Muscle layer of colon (tissue), 2 donors: Measurements from ENCODE around the gene XKR7.
A peak's percentile ranks its signal among the peaks of the same experiment; 100 is the strongest.

ENCODE experiments used
- H3K27ac ChIP-seq: one replicate; pipeline ENCODE4 v1.7.0; 2013; ENCODE audit warnings: low read depth, mild to moderate bottlenecking, low read length, moderate library complexity
- H3K27me3 ChIP-seq, 2 donors: one replicate each; pipeline ENCODE4 v1.7.0; 2013; ENCODE audit warnings: low read length in 2 of 2, mild to moderate bottlenecking in 2 of 2; ENCODE audit not compliant: insufficient read depth in 2 of 2, control insufficient read depth in 1 of 2
- H3K36me3 ChIP-seq: one replicate; pipeline ENCODE4 v1.7.0; 2013; ENCODE audit warnings: mild to moderate bottlenecking, low read length; ENCODE audit not compliant: insufficient read depth
- H3K4me1 ChIP-seq: one replicate; pipeline ENCODE4 v1.7.0; 2013; ENCODE audit warnings: mild to moderate bottlenecking, low read length; ENCODE audit not compliant: insufficient read depth
- H3K4me3 ChIP-seq, 2 donors: one replicate each; pipeline ENCODE4 v1.7.0; 2013; ENCODE audit warnings: low read length in 2 of 2, low read depth in 1 of 2, mild to moderate bottlenecking in 1 of 2, moderate library complexity in 1 of 2
- H3K9ac ChIP-seq: one replicate; pipeline ENCODE4 v1.7.0; 2013; ENCODE audit warnings: low read length
- H3K9me3 ChIP-seq: one replicate; pipeline ENCODE4 v1.7.0; 2013; ENCODE audit warnings: mild to moderate bottlenecking, low read length
- donor health status: abdominal sarcoma.
- donor health status: Adenocarcinoma of cecum.

The XKR7 gene

DNA sequence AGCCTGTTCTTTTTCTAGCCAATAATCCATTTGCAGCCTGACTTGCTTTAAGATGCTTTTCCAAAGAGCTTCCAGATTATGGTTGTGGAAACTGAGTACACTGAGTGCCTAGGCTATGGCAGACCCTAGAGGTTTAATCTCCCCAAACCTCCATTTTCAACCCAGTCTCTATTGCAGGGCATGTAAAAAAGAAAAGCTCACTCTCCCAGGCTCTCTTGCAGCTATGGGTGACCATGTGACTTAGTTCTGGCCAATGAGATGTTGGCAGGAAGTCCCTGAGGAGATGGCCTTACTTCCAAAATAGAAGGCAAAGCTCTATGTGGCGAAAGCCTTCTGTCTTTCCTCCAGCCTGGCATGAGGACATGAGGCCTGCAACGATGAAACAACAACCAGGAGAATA is 19.9 kb upstream of the XKR7 start:
- no peaks in the 10 kb centered on the region for H3K27me3 ChIP-seq
- no peaks in the 10 kb centered on the region for H3K9me3 ChIP-seq
- H3K27ac ChIP-seq: no peak overlapping the region
- no peak overlapping the region for H3K9ac ChIP-seq
- peaks cover 28% of the 10 kb centered on the region for H3K4me1 ChIP-seq
- no peak overlapping the region for H3K4me3 ChIP-seq
- peaks cover 53% of the 10 kb centered on the region for H3K36me3 ChIP-seq

DNA sequence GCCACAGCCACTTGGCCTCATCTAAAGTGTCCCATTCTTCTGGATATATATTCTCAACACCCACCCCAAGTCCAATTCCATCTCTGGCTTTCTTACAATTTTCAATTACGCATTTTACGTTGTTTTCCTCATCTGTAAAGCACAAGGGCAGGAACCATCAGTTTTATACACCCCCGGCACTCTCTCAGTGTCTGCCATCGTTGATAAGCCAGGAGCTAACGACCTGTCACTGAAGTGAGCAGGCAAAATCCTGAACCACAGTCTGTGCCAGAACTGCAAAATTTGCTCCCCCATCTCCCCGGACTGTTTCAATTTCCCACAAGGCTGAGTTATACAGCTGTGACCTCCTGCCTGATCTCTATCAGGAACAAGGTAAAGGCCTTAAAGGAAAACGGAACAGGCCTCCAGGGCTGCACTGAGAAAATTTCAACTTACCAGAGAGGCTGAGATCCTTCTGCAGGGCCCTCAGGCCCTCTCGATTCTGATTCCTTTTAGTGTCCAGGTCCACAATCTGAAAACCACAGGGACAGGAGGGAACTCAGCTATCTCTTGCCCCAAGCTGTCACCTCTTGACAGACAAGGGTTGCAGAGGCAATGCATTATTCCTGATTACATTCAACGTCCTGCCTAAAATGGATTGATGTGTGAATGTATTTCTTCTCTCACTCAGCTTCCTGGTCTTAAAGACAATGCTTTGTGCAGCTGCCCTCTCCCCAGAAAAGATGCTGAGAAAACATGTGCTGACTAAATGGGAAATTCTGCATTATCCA is 17.9 kb upstream of the XKR7 start:
- Histone ChIP-seq H3K4me3 (peak overlapping the region in 1 of 2 donors; percentile 90), H3K9ac (peak overlapping the region; percentile 88), H3K27ac (no peak overlapping the region), H3K27me3 (no peaks in the 10 kb centered on the region), H3K9me3 (no peaks in the 10 kb centered on the region), H3K4me1 (peaks cover 16% of the 10 kb centered on the region), H3K36me3 (peaks cover 41% of the 10 kb centered on the region)

DNA sequence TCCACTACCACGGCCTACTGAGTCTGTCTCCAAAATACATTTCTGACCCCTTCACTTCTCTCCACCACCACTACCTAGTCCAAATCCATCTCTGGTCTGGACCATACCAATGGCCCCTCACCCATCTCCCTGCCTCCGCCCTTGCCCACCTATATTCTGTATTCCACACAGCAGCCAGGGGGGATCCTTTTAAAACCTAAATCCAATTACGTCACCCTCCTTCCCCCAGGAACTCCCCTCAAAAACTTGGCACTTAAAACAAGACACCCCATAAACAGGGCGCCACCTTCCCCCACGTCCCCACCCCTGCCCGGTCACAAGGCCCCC is 16.8 kb upstream of the XKR7 start:
- Histone ChIP-seq H3K4me3 (peak overlapping the region; percentile 88 to 90), H3K4me1 (peaks cover 16% of the 10 kb centered on the region), H3K36me3 (peaks cover 30% of the 10 kb centered on the region), H3K9me3 (no peaks in the 10 kb centered on the region), H3K9ac (peak overlapping the region; percentile 88), H3K27ac (peak overlapping the region; percentile 84), H3K27me3 (no peaks in the 10 kb centered on the region)

DNA sequence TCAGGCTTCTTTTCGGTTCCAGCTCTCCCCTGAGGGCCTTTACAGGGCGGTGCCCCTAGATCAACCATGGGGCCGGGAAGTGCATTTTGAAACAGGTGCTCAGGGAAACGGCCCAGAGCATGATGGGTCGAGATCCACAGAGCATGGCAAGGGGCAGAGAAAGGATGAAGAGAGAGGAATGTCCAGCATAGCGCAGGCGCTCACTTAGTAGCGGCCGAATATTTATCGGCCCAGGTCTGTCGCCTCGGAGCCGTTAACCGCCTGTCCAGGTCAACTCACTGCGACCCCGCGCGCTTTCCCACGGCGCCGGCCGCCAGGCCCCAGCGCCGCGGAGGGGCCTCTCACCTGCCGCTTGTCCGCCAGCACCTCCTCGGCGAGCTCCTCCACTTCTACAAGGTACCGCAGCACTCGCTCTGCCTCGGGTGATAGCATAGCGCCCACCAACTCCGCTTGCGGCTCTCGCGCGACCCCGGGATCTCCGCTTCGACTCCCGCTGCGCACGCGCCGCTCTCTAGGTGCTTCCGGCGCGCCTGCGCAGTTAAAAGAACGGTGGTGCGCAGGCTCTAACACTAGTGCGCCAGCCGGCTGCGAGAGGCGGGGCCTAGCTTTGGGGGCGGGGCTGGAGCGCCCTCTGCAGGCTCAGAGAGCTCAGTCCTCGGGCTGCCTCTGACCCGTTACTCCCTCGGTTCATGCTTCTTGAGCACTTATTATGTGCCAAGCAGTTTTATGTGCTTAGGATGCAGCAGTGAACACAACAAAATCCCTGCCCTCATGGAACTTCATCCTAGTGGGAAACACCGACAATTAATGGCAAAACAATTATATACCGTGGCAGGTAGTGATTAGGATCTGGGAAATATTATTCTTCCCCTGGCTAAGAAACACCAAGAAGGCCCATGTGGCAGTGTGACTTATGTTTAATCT is 16.2 kb upstream of the XKR7 start, which contains the start of gene PDRG1:
TSS of gene PDRG1 (minus strand) at position 517 of the 924 bp plus-strand sequence. CDS start at position 432, 85 bp downstream.
- H3K4me3 ChIP-seq: peak within 1 kb of the TSS; percentile 88 to 90
- H3K27ac ChIP-seq: peak within 1 kb of the TSS; percentile 84
- H3K4me1 ChIP-seq: peaks cover 16% of the 10 kb centered on the region
- peak within 1 kb of the TSS; percentile 88 for H3K9ac ChIP-seq
- no peaks in the 10 kb centered on the region for H3K9me3 ChIP-seq
- no peaks in the 10 kb centered on the region for H3K27me3 ChIP-seq
- peaks cover 23% of the 10 kb centered on the region for H3K36me3 ChIP-seq

DNA sequence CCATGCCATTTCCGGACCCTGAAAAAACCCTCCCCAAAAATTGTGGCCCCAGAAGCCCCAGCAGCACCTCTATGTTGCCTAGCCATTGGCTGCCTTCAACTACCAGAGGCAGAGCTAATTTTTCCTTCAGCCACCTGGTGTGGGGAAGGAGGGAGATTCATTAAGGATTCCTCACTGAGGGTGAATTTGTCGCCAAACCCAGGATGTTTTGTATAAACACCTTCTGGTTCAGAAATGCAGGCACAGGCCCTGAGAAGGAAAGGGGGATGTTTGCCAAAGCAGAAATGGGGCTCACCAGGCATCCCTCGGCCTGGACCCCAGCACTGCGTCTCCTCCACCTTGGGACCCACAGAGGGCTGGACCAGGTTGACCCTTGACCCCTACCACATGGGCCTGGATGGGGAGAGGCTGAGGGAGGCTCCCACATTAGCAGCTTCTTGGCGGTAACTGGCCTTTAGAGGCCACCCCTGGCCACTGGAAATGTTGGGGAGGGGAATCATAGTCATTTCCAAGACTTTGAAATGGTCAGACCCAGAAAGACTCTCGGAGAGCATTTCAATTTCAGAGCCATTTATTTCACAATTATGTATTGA is 14.3 kb upstream of the XKR7 start:
- Histone ChIP-seq H3K4me3 (no peak overlapping the region), H3K27ac (no peak overlapping the region), H3K36me3 (peaks cover 5% of the 10 kb centered on the region), H3K9me3 (no peaks in the 10 kb centered on the region), H3K27me3 (no peaks in the 10 kb centered on the region), H3K4me1 (peaks cover 16% of the 10 kb centered on the region), H3K9ac (no peak overlapping the region)

DNA sequence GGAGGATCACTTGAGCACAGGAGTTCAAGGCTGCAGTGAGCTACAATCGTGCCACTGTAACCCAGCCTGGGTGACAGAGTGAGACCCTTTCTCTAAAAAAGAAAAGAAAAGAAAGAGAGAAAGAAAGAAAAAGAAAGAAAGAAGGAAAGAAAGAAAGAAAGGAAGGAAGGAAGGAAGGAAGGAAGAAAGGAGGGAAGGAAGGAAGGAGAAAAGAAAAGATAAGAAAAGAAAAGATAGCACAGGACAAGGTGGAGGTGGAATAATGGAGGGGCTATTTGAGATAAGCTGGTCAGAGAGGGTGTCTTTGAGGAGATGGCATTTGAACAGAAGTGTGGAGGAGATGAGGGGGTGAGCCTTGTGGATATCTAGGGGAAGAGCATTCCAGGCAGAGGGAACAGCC is 13.5 kb upstream of the XKR7 start:
- Histone ChIP-seq H3K27ac (no peak overlapping the region), H3K9me3 (no peaks in the 10 kb centered on the region), H3K4me3 (no peak overlapping the region), H3K36me3 (no peaks in the 10 kb centered on the region), H3K27me3 (no peaks in the 10 kb centered on the region), H3K9ac (no peak overlapping the region), H3K4me1 (peaks cover 16% of the 10 kb centered on the region)

DNA sequence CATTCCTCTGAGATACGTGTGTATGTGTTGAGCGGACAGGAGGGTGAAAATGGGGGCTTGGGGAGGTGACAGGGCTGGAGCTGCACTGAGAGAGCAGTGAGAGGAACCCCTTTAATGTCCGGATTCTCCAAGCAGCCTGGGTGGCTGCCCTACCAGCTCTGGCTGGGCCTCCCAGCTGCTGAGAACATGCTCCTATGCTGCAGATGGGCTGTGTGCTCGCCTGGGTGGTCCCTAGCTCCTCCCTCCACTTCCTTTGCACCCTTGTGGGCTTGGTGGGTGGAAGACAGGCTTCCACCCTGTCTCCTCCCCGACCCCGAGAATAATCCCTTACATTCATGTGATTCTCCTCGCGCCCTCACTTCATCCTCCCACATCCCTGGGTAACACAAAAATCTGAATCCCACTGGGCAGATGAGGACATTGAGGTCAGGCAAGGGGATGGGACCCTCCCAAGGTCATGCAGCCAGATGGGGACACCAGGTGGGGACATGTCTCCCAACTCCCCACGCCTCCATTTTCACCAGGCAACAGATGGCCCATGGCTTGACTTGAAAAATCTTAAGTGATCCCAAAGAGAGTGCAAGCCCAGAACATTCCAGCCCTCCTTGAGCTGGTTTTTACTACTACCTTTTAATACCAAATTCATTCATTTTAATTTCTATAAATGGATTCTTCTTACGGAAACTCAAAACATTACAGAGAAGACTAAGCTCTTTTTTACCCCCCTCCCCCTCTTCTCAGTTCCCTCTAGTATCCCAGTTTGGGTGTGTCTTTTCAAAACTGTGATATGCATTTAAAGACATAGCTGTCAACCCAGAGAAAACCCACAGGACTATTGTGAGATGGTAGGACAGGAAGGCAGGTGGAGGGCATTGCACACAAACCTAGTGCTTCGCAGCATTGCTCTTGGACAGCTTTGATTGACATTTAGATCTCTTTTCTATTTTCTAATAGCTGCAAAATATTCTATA is 11.1 kb upstream of the XKR7 start:
- Histone ChIP-seq H3K4me1 (no peaks in the 10 kb centered on the region), H3K27me3 (no peaks in the 10 kb centered on the region), H3K9ac (no peak overlapping the region), H3K36me3 (no peaks in the 10 kb centered on the region), H3K4me3 (no peak overlapping the region), H3K27ac (no peak overlapping the region), H3K9me3 (no peaks in the 10 kb centered on the region)

DNA sequence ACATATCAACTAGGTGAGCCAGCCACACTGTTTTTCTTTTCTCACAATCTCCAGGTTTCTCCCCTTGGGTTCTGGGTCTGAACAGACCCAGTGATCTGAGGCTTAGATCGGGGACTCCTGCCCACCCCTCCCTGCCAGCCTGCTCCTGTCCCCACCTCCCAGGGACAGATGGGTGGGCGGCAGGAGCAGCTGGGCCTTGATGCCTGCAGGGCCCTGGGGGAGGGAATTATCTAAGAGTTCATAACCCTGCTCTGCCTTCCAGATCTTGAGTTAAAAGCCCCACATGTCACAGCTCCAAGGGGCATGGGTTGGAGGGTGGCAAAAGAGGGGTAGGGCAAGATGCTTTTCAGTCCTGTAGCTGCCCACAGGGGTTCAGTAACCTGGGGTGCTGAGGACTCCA is 5.2 kb upstream of the XKR7 start:
- no peaks in the 10 kb centered on the region for H3K36me3 ChIP-seq
- no peak overlapping the region for H3K9ac ChIP-seq
- H3K4me3 ChIP-seq: no peak overlapping the region
- H3K27me3 ChIP-seq: peaks cover 10 to 17% of the 10 kb centered on the region in 2 donors
- no peak overlapping the region for H3K27ac ChIP-seq
- no peaks in the 10 kb centered on the region for H3K4me1 ChIP-seq
- H3K9me3 ChIP-seq: no peaks in the 10 kb centered on the region

DNA sequence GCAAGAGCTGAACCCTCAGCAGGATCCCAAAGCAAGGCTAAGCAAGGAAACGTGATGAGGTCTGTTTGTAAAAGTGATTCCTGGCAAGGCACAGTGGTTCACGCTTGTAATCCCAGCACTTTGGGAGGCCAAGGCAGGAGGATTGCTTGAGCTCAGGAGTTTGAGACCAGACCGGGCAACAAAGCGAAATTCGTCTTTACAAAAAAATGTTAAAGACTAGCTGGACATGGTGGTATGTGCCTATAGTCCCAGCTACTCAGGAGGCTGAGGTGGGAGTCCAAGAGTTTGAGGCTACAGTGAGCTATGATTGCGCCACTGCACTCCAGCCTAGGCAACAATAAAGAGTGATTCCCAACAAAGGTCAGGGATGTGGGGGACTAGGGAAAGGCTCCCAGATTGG is 4.1 kb upstream of the XKR7 start:
- no peak overlapping the region for H3K27ac ChIP-seq
- H3K4me3 ChIP-seq: no peak overlapping the region
- H3K9me3 ChIP-seq: no peaks in the 10 kb centered on the region
- peaks cover 10 to 21% of the 10 kb centered on the region in 2 donors for H3K27me3 ChIP-seq
- H3K4me1 ChIP-seq: no peaks in the 10 kb centered on the region
- H3K36me3 ChIP-seq: no peaks in the 10 kb centered on the region
- no peak overlapping the region for H3K9ac ChIP-seq

DNA sequence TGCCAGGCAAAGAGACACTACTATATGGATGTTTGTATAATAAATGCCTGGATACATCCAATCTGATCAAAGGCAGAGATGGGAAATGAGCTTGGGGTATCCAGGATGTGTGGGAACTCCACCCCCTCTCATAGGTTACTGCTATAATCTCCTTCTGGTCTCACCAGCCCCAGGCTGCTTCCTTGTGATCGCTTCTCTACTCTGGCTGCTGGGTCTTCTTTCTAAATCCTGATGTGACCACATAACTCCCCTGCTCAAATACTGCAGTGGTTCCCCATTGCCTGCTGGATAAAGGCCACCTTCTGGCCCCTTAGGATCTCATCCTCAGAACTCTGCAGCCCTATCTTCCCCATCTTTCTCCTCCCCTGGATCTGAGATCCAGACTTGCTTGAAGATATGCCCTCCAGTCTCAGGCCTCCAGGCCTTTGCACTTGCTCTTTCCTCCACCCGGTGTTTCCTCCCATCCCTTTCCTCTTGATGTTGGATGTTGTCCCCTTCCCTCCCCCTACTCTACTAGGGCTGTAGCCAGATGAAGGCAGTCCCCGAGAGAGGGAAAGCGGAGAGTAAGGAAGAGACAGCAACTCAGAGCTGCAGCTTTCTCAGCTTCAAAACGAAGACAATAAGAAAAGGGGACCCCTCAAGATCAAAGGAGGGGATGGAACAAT is 828 bp upstream of the XKR7 start:
- Histone ChIP-seq H3K27ac (no peak overlapping the region), H3K4me3 (no peak overlapping the region), H3K9ac (no peak overlapping the region), H3K36me3 (no peaks in the 10 kb centered on the region), H3K4me1 (no peaks in the 10 kb centered on the region), H3K9me3 (no peaks in the 10 kb centered on the region), H3K27me3 (peaks cover 10 to 31% of the 10 kb centered on the region in 2 donors)
